HepG2 (cell line): Measurements from ENCODE around the gene RNF114. TPM values are rescaled to one million over a fixed set of nuclear protein-coding genes. Genes with fewer than 3 reads are reported as not detected.
A peak's percentile ranks its signal among the peaks of the same experiment; 100 is the strongest.

Experiments
- ATAC-seq: fragments of 200-7000 bp; cut with Tn5 transposase; 3 replicates; pipeline ENCODE4 v1.9.1; 2020; ENCODE audit warnings: mild to moderate bottlenecking, moderate library complexity
- BruUV-seq: library from RNA; stranded (reverse); fragments of 400-500 nt; replicated peaks from 2 replicates; lab custom pipeline; 2021; lab: Mats Ljungman, UMichigan
- CTCF ChIA-PET: fragments of 300-600 bp; formaldehyde crosslinking; extraction: SDS; loops from one replicate; lab custom pipeline; 2021; ENCODE audit warnings: low total read pairs, inconsistent platforms, low intra/inter-chr PET ratio; lab: Yijun Ruan, JAX
- POLR2A ChIA-PET: fragments of 350-600 bp; sonication (Branson Sonifier 250); formaldehyde crosslinking; loops from one replicate; lab custom pipeline; 2020; ENCODE audit warnings: antibody characterized with exemption, inconsistent platforms; lab: Yijun Ruan, JAX
- DNase-seq: peaks from one replicate; pipeline ENCODE4 v3.0.0-alpha.2; 2015; ENCODE audit warnings: low spot score
- FAIRE-seq: peaks from 3 replicates; lab custom pipeline; 2011; peaks lifted over from hg19 to GRCh38; lab: Jason Lieb, UNC
- H2AFZ ChIP-seq: one replicate; pipeline ENCODE4 v1.6.1; 2011; ENCODE audit warnings: low read length, inconsistent platforms
- H3K27ac ChIP-seq: fragments of 300-600 bp; 3 replicates; pipeline ENCODE4 v1.8.0; 2011; ENCODE audit warnings: mixed run types, mild to moderate bottlenecking, mixed read lengths, low read length, inconsistent platforms; ENCODE audit not compliant: insufficient read depth; ENCODE audit errors: extremely low read length
- H3K27me3 ChIP-seq, 2 experiments: fragments of 200-600 bp in 1 of 2; 2 replicates in 1 of 2; 3 replicates in 1 of 2; pipeline versions ENCODE4 v1.6.0 to v1.8.0; 2011; ENCODE audit warnings: low read length in 2 of 2, mild to moderate bottlenecking in 2 of 2, moderate library complexity in 2 of 2, inconsistent platforms in 1 of 2; ENCODE audit not compliant: insufficient read depth in 2 of 2, control insufficient read depth in 1 of 2
- H3K36me3 ChIP-seq, 2 experiments: fragments of 200-600 bp in 1 of 2; replicated peaks in 1 of 2; 2 replicates in 1 of 2; 3 replicates in 1 of 2; pipeline versions ENCODE4 v1.5.1 to v1.8.0; 2011; ENCODE audit warnings: low read length in 2 of 2, inconsistent platforms in 1 of 2; ENCODE audit not compliant: insufficient read depth in 2 of 2, control insufficient read depth in 1 of 2
- H3K4me1 ChIP-seq: 2 replicates; pipeline ENCODE4 v1.5.1; 2012; ENCODE audit warnings: low read length, inconsistent platforms; ENCODE audit not compliant: insufficient read depth
- H3K4me2 ChIP-seq: 2 replicates; pipeline ENCODE4 v1.6.0; 2011; ENCODE audit warnings: low read depth, low read length, inconsistent platforms
- H3K4me3 ChIP-seq, 3 experiments: fragments of 200-600 bp in 1 of 3; sonication (generic), shearing (Covaris generic) in 1 of 3; replicated peaks in 1 of 3; 2 replicates each; pipeline ENCODE4 v1.5.1; 2011 to 2016; ENCODE audit warnings: low read length in 3 of 3, inconsistent platforms in 2 of 3, low read depth in 2 of 3, mild to moderate bottlenecking in 2 of 3, control low read depth in 1 of 3, mixed read lengths in 1 of 3; ENCODE audit not compliant: insufficient read depth in 1 of 3
- H3K79me2 ChIP-seq: one replicate; pipeline ENCODE4 v1.6.1; 2011; ENCODE audit warnings: low read length, inconsistent platforms; ENCODE audit not compliant: insufficient read depth
- H3K9ac ChIP-seq: 2 replicates; pipeline ENCODE4 v1.6.0; 2011; ENCODE audit warnings: mild to moderate bottlenecking, low read depth, low read length, inconsistent platforms; ENCODE audit not compliant: insufficient read depth
- H3K9me3 ChIP-seq: 2 replicates; pipeline ENCODE4 v1.5.1; 2012; ENCODE audit warnings: mild to moderate bottlenecking, low read length
- H4K20me1 ChIP-seq: 2 replicates; pipeline ENCODE4 v1.6.0; 2011; ENCODE audit warnings: inconsistent platforms, mild to moderate bottlenecking, low read length, moderate library complexity; ENCODE audit not compliant: insufficient read depth
- AGO2 ChIP-seq: fragments of 200-400 bp; formaldehyde crosslinking; optimal IDR thresholded peaks from 2 replicates; pipeline ENCODE3; 2017; ENCODE audit warnings: mild to moderate bottlenecking, low read depth, low read length, moderate library complexity
- MAF1 ChIP-seq: sonication (generic); formaldehyde crosslinking; IDR thresholded peaks from 2 replicates; pipeline ENCODE4 v1.5.0; 2020; ENCODE audit warnings: missing genetic modification reagents, borderline replicate concordance
- REL ChIP-seq: sonication (generic); formaldehyde crosslinking; conservative IDR thresholded peaks from 2 replicates; pipeline ENCODE4 v1.8.0; 2022; ENCODE audit warnings: mild to moderate bottlenecking, missing genetic modification reagents, moderate library complexity
- ZNF878 ChIP-seq: sonication (generic); formaldehyde crosslinking; IDR thresholded peaks from 2 replicates; pipeline ENCODE4 v1.8.1; 2023; ENCODE audit warnings: mild to moderate bottlenecking, missing genetic modification reagents, moderate library complexity
- WGBS: methylation state at CpG from one replicate; pipeline ENCODE4 v1.1.6; 2017; ENCODE audit warnings: low lambda C conversion rate; 5-methylcytosine and 5-hydroxymethylcytosine counted together
- in situ Hi-C: cut with HindIII; loops from 2 replicates; pipeline ENCODE4 v1.10.0; 2017; ENCODE audit warnings: low pct_unique_long_range_greater_than_20kb; ENCODE audit not compliant: extremely low pct_ligation_motif_present
- intact Hi-C: fragments of 100-400 bp; cut with micrococcal nuclease; formaldehyde crosslinking; loops from one replicate; pipeline ENCODE4 v1.10.0; 2022; ENCODE audit not compliant: unreplicated experiment
- polyA plus RNA-seq, 8 experiments: library from polyadenylated mRNA; depleted of rRNA in 3 of 8; stranded (reverse) in 7 of 8; unstranded in 1 of 8; fragments of >200 nt; fragmentation: Illumina TruSeq in 4 of 8; extraction: Trizol in 4 of 8; gene quantifications; 2 replicates each; pipeline versions ENCODE4 v1.2.1 to v1.2.3, GENCODE V29; 2011 to 2016; ENCODE audit warnings: low read depth in 4 of 8, missing spikeins in 1 of 8, mixed read lengths in 1 of 8; ENCODE audit not compliant: insufficient read depth in 1 of 8
- total RNA-seq, 5 experiments: library from RNA; depleted of rRNA; stranded (reverse); fragments of >200 nt; fragmentation: Illumina TruSeq; extraction: Trizol; gene quantifications; 2 replicates each; pipeline ENCODE4 v1.2.3, GENCODE V29; 2016; ENCODE audit warnings: low read depth in 1 of 5

The RNF114 gene
- total and polyA plus RNA-seq, 2 of the 13 experiments (the other 11 are each of a cell fraction or from before 2014, with no cell fraction given): 119 to 126 TPM

GRCh38 chr20:49936153-49937026 is at the start of gene RNF114 (continued):
- TF ChIP-seq REL (CRISPR knock-in tag): 0 out of 2 replicates have a peak, but pooled peaks have one; percentile 5
- no peak for TF ChIP-seq ZNF878 (CRISPR knock-in tag)
- TF ChIP-seq, all 625 proteins: peak for 332

GRCh38 chr20:49886571-49887213 is 49.5 kb upstream of the RNF114 start:
- peak; percentile 57 for TF ChIP-seq AGO2
- TF ChIP-seq MAF1 (CRISPR knock-in tag): no peak
- TF ChIP-seq, all 625 proteins: peak for 1
- Histone ChIP-seq H3K4me2 (no peak overlapping the region), H4K20me1 (no peaks in the 10 kb centered on the region), H3K27me3 (no peaks in the 10 kb centered on the region), H3K27ac (no peak overlapping the region), H3K36me3 (peaks cover 13 to 28% of the 10 kb centered on the region in 2 experiments), H3K79me2 (no peaks in the 10 kb centered on the region), H2AFZ (no peak overlapping the region), H3K9me3 (no peaks in the 10 kb centered on the region), H3K9ac (no peak overlapping the region), H3K4me1 (peaks cover 14% of the 10 kb centered on the region), H3K4me3 (no peak overlapping the region)
- ChIA-PET CTCF (interaction anchor here (4.3 kb wide), 1 partner anchor 277 kb away, joined by 74 read pairs; no protein-coding TSS in a partner anchor), POLR2A (interaction anchor here (0.8 kb wide), 2 partner anchors 9 to 27 kb away, joined by 3 read pairs; no protein-coding TSS in a partner anchor)
- FAIRE-seq (no peak), DNase-seq (no peak), ATAC-seq (no peak)
- 88% methylated on average over 25 of the region's 30 CpGs for WGBS
- in situ Hi-C loops: loop anchor here (5.0 to 25.0 kb wide), 2 partner anchors 279 to 549 kb away; no protein-coding TSS in a partner anchor
- intact Hi-C loops: no loop called here
- BruUV-seq: no TSS peak
